Measurements from ENCODE around the gene TRAF7. TPM values are rescaled to one million over a fixed set of nuclear protein-coding genes. Genes with fewer than 3 reads are reported as not detected.

TRAF7 gene
- total RNA-seq, 1 donor, result 56.1 TPM

GRCh38 chr16:2205104-2205966, 49.8 kb downstream of the TRAF7 start, which contains the start of gene MLST8:
MLST8 (plus strand) TSS chr16:2205454; CDS start chr16:2206086, 632 bp downstream.
- Histone ChIP-seq H3K79me2 (ENCODE audit: insufficient read depth, low read length) (peaks cover 23% of the 10 kb centered on the region), H3K27ac (ENCODE audit: low read depth, low read length) (peak within 1 kb of the TSS; percentile 92)

DNA sequence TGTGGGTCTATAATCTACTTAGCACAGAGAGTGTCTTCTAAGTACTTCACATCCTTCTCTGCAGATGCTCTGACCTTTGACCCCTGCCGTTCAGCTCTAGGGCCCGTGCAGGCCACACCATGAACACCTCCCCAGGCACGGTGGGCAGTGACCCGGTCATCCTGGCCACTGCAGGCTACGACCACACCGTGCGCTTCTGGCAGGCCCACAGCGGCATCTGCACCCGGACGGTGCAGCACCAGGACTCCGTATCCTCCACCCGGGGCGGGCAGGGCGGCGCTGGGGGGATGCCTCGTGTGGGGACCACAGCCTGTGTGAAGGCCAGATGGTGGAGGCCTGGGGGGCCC, 50.4 kb downstream of the TRAF7 start:
- TF ChIP-seq, protein P1, sequence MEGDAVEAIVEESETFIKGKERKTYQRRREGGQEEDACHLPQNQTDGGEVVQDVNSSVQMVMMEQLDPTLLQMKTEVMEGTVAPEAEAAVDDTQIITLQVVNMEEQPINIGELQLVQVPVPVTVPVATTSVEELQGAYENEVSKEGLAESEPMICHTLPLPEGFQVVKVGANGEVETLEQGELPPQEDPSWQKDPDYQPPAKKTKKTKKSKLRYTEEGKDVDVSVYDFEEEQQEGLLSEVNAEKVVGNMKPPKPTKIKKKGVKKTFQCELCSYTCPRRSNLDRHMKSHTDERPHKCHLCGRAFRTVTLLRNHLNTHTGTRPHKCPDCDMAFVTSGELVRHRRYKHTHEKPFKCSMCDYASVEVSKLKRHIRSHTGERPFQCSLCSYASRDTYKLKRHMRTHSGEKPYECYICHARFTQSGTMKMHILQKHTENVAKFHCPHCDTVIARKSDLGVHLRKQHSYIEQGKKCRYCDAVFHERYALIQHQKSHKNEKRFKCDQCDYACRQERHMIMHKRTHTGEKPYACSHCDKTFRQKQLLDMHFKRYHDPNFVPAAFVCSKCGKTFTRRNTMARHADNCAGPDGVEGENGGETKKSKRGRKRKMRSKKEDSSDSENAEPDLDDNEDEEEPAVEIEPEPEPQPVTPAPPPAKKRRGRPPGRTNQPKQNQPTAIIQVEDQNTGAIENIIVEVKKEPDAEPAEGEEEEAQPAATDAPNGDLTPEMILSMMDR (IDR thresholded peaks at IDR 0.05; ENCODE audit: extremely low read depth, low read depth, low read length), result no peak
- Histone ChIP-seq H2AFZ (ENCODE audit: low read length) (peak overlapping the region; percentile 85), H3K4me1 (ENCODE audit: insufficient read depth, low read length) (peaks cover 13% of the 10 kb centered on the region), H3K27me3 (ENCODE audit: insufficient read depth, low read length) (no peaks in the 10 kb centered on the region), H3K4me3 (ENCODE audit: insufficient read depth, low read length) (peak overlapping the region; percentile 98), H3K9me3 (ENCODE audit: low read depth, low read length) (no peaks in the 10 kb centered on the region), H3K27ac (ENCODE audit: low read depth, low read length) (peak overlapping the region; percentile 92), H3K79me2 (ENCODE audit: insufficient read depth, low read length) (peaks cover 23% of the 10 kb centered on the region), H4K20me1 (ENCODE audit: insufficient read depth, low read length) (no peaks in the 10 kb centered on the region), H3K36me3 (ENCODE audit: insufficient read depth, low read length) (peaks cover 16% of the 10 kb centered on the region), H3K4me2 (ENCODE audit: insufficient read depth, low read length) (peak overlapping the region; percentile 100)
- DNase-seq (ENCODE audit: insufficient read length, low spot score, missing footprints), result no peak

More at GRCh38 chr16:2205104-2205966, 49.8 kb downstream of the TRAF7 start, which contains the start of gene MLST8:
- Histone ChIP-seq H3K36me3 (ENCODE audit: insufficient read depth, low read length) (peaks cover 16% of the 10 kb centered on the region), H3K4me2 (ENCODE audit: insufficient read depth, low read length) (peak within 1 kb of the TSS; percentile 100), H3K4me3 (ENCODE audit: insufficient read depth, low read length) (peak within 1 kb of the TSS; percentile 98), H3K27me3 (ENCODE audit: insufficient read depth, low read length) (no peaks in the 10 kb centered on the region), H3K4me1 (ENCODE audit: insufficient read depth, low read length) (peaks cover 13% of the 10 kb centered on the region), H3K9me3 (ENCODE audit: low read depth, low read length) (no peaks in the 10 kb centered on the region), H2AFZ (ENCODE audit: low read length) (peak within 1 kb of the TSS; percentile 92), H4K20me1 (ENCODE audit: insufficient read depth, low read length) (no peaks in the 10 kb centered on the region)
- TF ChIP-seq, protein P1 (IDR thresholded peaks at IDR 0.05; ENCODE audit: extremely low read depth, low read depth, low read length), result no peak
- DNase-seq (ENCODE audit: insufficient read length, low spot score, missing footprints), result peak; percentile 100

DNA sequence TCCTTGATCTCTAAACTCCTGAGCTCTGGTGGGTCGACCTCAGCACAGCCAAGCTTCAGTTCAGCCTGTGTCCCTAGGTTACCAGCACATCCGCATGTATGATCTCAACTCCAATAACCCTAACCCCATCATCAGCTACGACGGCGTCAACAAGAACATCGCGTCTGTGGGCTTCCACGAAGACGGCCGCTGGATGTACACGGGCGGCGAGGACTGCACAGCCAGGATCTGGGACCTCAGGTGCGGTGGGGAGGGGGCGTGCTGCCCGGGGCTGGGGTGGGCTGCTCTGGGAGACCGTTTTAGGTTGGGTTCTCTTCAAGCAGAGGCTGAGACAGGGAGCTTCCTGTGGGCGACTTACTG, 50.8 kb downstream of the TRAF7 start:
- H3K27me3 ChIP-seq (ENCODE audit: insufficient read depth, low read length), result no peaks in the 10 kb centered on the region
- H4K20me1 ChIP-seq (ENCODE audit: insufficient read depth, low read length), result no peaks in the 10 kb centered on the region
- H3K27ac ChIP-seq (ENCODE audit: low read depth, low read length), result no peak overlapping the region
- peaks cover 13% of the 10 kb centered on the region for H3K4me1 ChIP-seq (ENCODE audit: insufficient read depth, low read length)
- peaks cover 16% of the 10 kb centered on the region for H3K36me3 ChIP-seq (ENCODE audit: insufficient read depth, low read length)
- peak; percentile 86 for DNase-seq (ENCODE audit: insufficient read length, low spot score, missing footprints)
- H3K79me2 ChIP-seq (ENCODE audit: insufficient read depth, low read length), result peaks cover 23% of the 10 kb centered on the region
- peak overlapping the region; percentile 98 for H3K4me3 ChIP-seq (ENCODE audit: insufficient read depth, low read length)
- H2AFZ ChIP-seq (ENCODE audit: low read length), result no peak overlapping the region
- peak overlapping the region; percentile 100 for H3K4me2 ChIP-seq (ENCODE audit: insufficient read depth, low read length)
- H3K9me3 ChIP-seq (ENCODE audit: low read depth, low read length), result no peaks in the 10 kb centered on the region
- TF ChIP-seq, protein P1 (IDR thresholded peaks at IDR 0.05; ENCODE audit: extremely low read depth, low read depth, low read length), result no peak

DNA sequence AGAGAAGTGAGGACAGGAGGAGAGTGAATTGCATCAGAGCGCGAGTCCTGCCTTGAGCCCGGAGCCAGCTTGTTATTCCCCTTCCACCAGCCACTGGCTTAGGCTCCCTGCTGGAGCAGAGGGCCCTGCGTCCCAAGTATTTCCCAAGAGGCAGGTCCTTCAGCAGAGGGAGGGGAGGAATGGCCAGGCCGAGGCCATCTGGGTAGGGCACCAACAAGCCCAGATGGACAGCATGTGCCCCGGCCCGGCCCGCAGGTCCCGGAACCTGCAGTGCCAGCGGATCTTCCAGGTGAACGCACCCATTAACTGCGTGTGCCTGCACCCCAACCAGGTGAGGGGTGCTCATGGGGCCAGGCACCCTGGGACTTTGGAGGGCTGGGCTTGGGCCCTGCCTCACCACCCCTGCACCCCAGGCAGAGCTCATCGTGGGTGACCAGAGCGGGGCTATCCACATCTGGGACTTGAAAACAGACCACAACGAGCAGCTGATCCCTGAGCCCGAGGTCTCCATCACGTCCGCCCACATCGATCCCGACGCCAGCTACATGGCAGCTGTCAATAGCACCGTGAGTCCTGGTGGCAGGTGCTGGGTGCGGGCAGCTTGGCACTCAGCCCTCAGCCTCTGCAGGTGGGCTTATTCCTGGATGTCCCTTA, 51.3 kb downstream of the TRAF7 start:
- Histone ChIP-seq H3K4me1 (ENCODE audit: insufficient read depth, low read length) (peaks cover 13% of the 10 kb centered on the region), H3K27ac (ENCODE audit: low read depth, low read length) (no peak overlapping the region), H2AFZ (ENCODE audit: low read length) (no peak overlapping the region), H3K79me2 (ENCODE audit: insufficient read depth, low read length) (peaks cover 27% of the 10 kb centered on the region), H3K4me3 (ENCODE audit: insufficient read depth, low read length) (no peak overlapping the region), H3K36me3 (ENCODE audit: insufficient read depth, low read length) (peaks cover 17% of the 10 kb centered on the region), H3K4me2 (ENCODE audit: insufficient read depth, low read length) (no peak overlapping the region), H3K27me3 (ENCODE audit: insufficient read depth, low read length) (no peaks in the 10 kb centered on the region), H4K20me1 (ENCODE audit: insufficient read depth, low read length) (no peaks in the 10 kb centered on the region), H3K9me3 (ENCODE audit: low read depth, low read length) (no peaks in the 10 kb centered on the region)
- peak; percentile 81 for DNase-seq (ENCODE audit: insufficient read length, low spot score, missing footprints)
- TF ChIP-seq, protein P1 (IDR thresholded peaks at IDR 0.05; ENCODE audit: extremely low read depth, low read depth, low read length), result no peak

Data from osteoblast (primary cell).